Breast epithelium (tissue), 4 donors: ENCODE measurements around the gene TUBB2B. TPM values are rescaled to one million over a fixed set of nuclear protein-coding genes. Genes with fewer than 3 reads are reported as not detected.

Experiments used
- DNase-seq, 2 donors: peaks; one replicate each; pipeline ENCODE4 v3.0.0-alpha.2; 2019; ENCODE audit warnings: low spot score in 2 of 2
- H3K27ac ChIP-seq, 2 donors: fragments of 200-600 bp; sonication (generic) in 1 of 2; one replicate each; pipeline ENCODE4 v1.5.1; 2016 to 2019; ENCODE audit warnings: mild to moderate bottlenecking in 1 of 2
- H3K27me3 ChIP-seq, 2 donors: fragments of 200-600 bp; sonication (generic) in 1 of 2; one replicate each; pipeline versions ENCODE4 v1.5.1 to v1.6.0; 2017 to 2019; ENCODE audit warnings: control low read depth in 1 of 2, mild to moderate bottlenecking in 1 of 2
- H3K36me3 ChIP-seq: fragments of 200-600 bp; one replicate; pipeline ENCODE4 v1.5.1; 2019
- H3K4me1 ChIP-seq, 2 donors: fragments of 200-600 bp; sonication (generic); one replicate each; pipeline ENCODE4 v1.5.1; 2016 to 2019; ENCODE audit warnings: control low read depth in 1 of 2
- H3K4me3 ChIP-seq, 3 donors: fragments of 200-600 bp; sonication (generic); 1 replicate in 2 of 3; 2 replicates in 1 of 3; pipeline ENCODE4 v1.5.1; 2016 to 2019; ENCODE audit warnings: mild to moderate bottlenecking in 3 of 3, moderate library complexity in 2 of 3
- H3K9me3 ChIP-seq, 2 donors: fragments of 200-600 bp; sonication (generic) in 1 of 2; one replicate each; pipeline ENCODE4 v1.5.1; 2016 to 2019; ENCODE audit warnings: control low read depth in 1 of 2
- CTCF ChIP-seq, 3 donors: fragments of 450-650 bp; IDR thresholded peaks; one replicate each; pipeline ENCODE4 v1.5.1; 2016 to 2017; ENCODE audit warnings: antibody characterized with exemption in 3 of 3, mild to moderate bottlenecking in 3 of 3, moderate library complexity in 3 of 3
- POLR2A ChIP-seq: fragments of 450-650 bp; IDR thresholded peaks from one replicate; pipeline ENCODE4 v1.6.1; 2016; ENCODE audit warnings: antibody characterized with exemption, mild to moderate bottlenecking, moderate library complexity
- POLR2AphosphoS5 ChIP-seq, 3 donors: sonication (generic); formaldehyde crosslinking; IDR thresholded peaks; one replicate each; pipeline ENCODE4 v1.6.1; 2017; ENCODE audit warnings: antibody characterized with exemption in 3 of 3
- intact Hi-C: fragments of 100-400 bp; cut with DNase I; formaldehyde crosslinking; loops from one replicate; pipeline ENCODE4 v1.15.1; 2023; ENCODE audit warnings: low total_unique reads
- total RNA-seq, 3 donors: library from RNA; depleted of rRNA; stranded (reverse); fragments of >200 nt; gene quantifications; one replicate each; pipeline ENCODE4 v1.1.0, GENCODE V29; 2016

Gene TUBB2B
- total RNA-seq, 3 donors from 2014 or later, result 4.2 to 7.5 (median 7.3) TPM

- no peak for DNase-seq
- Histone ChIP-seq H3K4me3 (peak overlapping the region in 2 of 3 donors; percentile 4 to 60), H3K36me3 (no peaks in the 10 kb centered on the region), H3K9me3 (no peaks in the 10 kb centered on the region), H3K27ac (no peak overlapping the region), H3K27me3 (peaks cover 5 to 44% of the 10 kb centered on the region in 2 donors), H3K4me1 (peaks cover 11 to 25% of the 10 kb centered on the region in 2 donors)
- TF ChIP-seq POLR2AphosphoS5 (IDR thresholded peaks at IDR 0.05) (no peak), CTCF (IDR thresholded peaks at IDR 0.05) (no peak), POLR2A (no peak)
- intact Hi-C loops, result no loop called here
These were observed 2.9 kb upstream of the TUBB2B start for GRCh38 chr6:3230256-3230882.

- H3K27ac ChIP-seq, result no peak overlapping the region
- no peaks in the 10 kb centered on the region for H3K36me3 ChIP-seq
- H3K27me3 ChIP-seq, result peaks cover 5 to 44% of the 10 kb centered on the region in 2 donors
- H3K4me3 ChIP-seq, result peak overlapping the region in 2 of 3 donors; percentile 4 to 71
- no peak for DNase-seq
- peaks cover 11 to 25% of the 10 kb centered on the region in 2 donors for H3K4me1 ChIP-seq
- H3K9me3 ChIP-seq, result no peaks in the 10 kb centered on the region
- intact Hi-C loops, result no loop called here
- TF ChIP-seq POLR2A (no peak), CTCF (IDR thresholded peaks at IDR 0.05) (no peak), POLR2AphosphoS5 (IDR thresholded peaks at IDR 0.05) (no peak)
These were observed 2.2 kb upstream of the TUBB2B start for GRCh38 chr6:3229566-3230178.

- DNase-seq, result no peak
- Histone ChIP-seq H3K36me3 (no peaks in the 10 kb centered on the region), H3K4me1 (peaks cover 11 to 25% of the 10 kb centered on the region in 2 donors), H3K27ac (no peak overlapping the region), H3K4me3 (peak overlapping the region; percentile 37 to 71 (median 50)), H3K27me3 (peaks cover 5 to 39% of the 10 kb centered on the region in 2 donors), H3K9me3 (no peaks in the 10 kb centered on the region)
- TF ChIP-seq CTCF (IDR thresholded peaks at IDR 0.05) (no peak), POLR2AphosphoS5 (IDR thresholded peaks at IDR 0.05) (no peak), POLR2A (no peak)
- intact Hi-C loops, result no loop called here
These were observed 1.5 kb upstream of the TUBB2B start for GRCh38 chr6:3228771-3229565.

GRCh38 chr6:3228046-3228671 lies 706 bp upstream of the TUBB2B start:
- no peak for DNase-seq
- no peaks in the 10 kb centered on the region for H3K36me3 ChIP-seq
- peaks cover 5 to 37% of the 10 kb centered on the region in 2 donors for H3K27me3 ChIP-seq
- H3K27ac ChIP-seq, result peak overlapping the region in 1 of 2 donors; percentile 16
- intact Hi-C loops, result no loop called here
- TF ChIP-seq CTCF (IDR thresholded peaks at IDR 0.05), result no peak
- no peak for TF ChIP-seq POLR2A
- TF ChIP-seq POLR2AphosphoS5 (IDR thresholded peaks at IDR 0.05), result no peak
- H3K9me3 ChIP-seq, result no peaks in the 10 kb centered on the region
- H3K4me1 ChIP-seq, result peaks cover 11 to 25% of the 10 kb centered on the region in 2 donors
- H3K4me3 ChIP-seq, result peak overlapping the region; percentile 37 to 71 (median 50)
